ENCODE measurements around the gene OR10V1. TPM values are rescaled to one million over a fixed set of nuclear protein-coding genes. Genes with fewer than 3 reads are reported as not detected.

The OR10V1 gene
- total and polyA plus RNA-seq, 8 donors = not detected

DNA sequence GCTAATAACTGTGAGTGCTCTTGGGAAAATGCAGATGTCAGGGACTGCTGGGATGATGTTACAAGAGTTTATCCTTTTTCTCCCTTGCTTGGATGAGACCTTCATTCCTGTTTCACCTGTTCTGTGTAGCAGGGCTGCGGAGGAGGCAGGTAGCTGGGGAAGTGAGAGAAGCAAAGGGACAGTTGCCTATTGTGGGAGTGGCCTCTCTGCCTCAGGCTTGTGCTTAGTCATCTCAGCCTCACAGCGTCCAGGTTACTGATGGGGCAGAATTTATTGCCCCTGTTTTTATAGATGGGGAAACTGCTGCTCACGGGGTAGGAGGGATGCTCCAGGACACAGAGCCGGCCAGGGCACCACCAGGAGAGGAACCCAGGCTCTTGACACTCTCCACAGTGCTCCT, 43.2 kb upstream of the OR10V1 start:
- H3K36me3 ChIP-seq = no peaks in the 10 kb centered on the region
- peak overlapping the region in 1 of 2 donors; percentile 97 for H3K4me3 ChIP-seq
- H3K27ac ChIP-seq = peak overlapping the region; percentile 97 to 98
- ATAC-seq = peak; percentile 40
- peaks cover 4 to 42% of the 10 kb centered on the region in 2 donors for H3K4me1 ChIP-seq
- peak in 1 of 4 donors; percentile 54 for DNase-seq
- TF ChIP-seq, protein P1, sequence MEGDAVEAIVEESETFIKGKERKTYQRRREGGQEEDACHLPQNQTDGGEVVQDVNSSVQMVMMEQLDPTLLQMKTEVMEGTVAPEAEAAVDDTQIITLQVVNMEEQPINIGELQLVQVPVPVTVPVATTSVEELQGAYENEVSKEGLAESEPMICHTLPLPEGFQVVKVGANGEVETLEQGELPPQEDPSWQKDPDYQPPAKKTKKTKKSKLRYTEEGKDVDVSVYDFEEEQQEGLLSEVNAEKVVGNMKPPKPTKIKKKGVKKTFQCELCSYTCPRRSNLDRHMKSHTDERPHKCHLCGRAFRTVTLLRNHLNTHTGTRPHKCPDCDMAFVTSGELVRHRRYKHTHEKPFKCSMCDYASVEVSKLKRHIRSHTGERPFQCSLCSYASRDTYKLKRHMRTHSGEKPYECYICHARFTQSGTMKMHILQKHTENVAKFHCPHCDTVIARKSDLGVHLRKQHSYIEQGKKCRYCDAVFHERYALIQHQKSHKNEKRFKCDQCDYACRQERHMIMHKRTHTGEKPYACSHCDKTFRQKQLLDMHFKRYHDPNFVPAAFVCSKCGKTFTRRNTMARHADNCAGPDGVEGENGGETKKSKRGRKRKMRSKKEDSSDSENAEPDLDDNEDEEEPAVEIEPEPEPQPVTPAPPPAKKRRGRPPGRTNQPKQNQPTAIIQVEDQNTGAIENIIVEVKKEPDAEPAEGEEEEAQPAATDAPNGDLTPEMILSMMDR (IDR thresholded peaks at IDR 0.05) = no peak
- no peaks in the 10 kb centered on the region for H3K9me3 ChIP-seq
- intact Hi-C loops (cut with DNase I) = no loop called here
- no peaks in the 10 kb centered on the region for H3K27me3 ChIP-seq

DNA sequence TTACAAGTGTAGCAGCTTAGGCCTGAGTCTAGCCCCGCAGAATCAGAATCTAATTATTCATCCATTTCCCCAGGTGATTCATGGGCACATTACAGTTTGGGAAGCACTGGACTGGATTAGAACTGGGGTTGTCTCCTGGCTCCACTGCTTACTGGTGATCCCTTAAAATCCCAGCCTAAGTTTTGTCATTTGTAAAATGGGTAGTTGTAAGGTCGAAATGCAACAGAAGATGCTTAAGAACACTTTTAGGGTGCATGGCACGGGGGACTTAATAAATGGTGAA, 42.9 kb upstream of the OR10V1 start:
- Histone ChIP-seq H3K27ac (peak overlapping the region; percentile 97 to 98), H3K4me3 (peak overlapping the region in 1 of 2 donors; percentile 97), H3K4me1 (peaks cover 4 to 38% of the 10 kb centered on the region in 2 donors), H3K9me3 (no peaks in the 10 kb centered on the region), H3K36me3 (no peaks in the 10 kb centered on the region), H3K27me3 (no peaks in the 10 kb centered on the region)
- ATAC-seq = no peak
- intact Hi-C loops (cut with DNase I) = no loop called here
- no peak for DNase-seq
- TF ChIP-seq, protein P1 (IDR thresholded peaks at IDR 0.05) = no peak

DNA sequence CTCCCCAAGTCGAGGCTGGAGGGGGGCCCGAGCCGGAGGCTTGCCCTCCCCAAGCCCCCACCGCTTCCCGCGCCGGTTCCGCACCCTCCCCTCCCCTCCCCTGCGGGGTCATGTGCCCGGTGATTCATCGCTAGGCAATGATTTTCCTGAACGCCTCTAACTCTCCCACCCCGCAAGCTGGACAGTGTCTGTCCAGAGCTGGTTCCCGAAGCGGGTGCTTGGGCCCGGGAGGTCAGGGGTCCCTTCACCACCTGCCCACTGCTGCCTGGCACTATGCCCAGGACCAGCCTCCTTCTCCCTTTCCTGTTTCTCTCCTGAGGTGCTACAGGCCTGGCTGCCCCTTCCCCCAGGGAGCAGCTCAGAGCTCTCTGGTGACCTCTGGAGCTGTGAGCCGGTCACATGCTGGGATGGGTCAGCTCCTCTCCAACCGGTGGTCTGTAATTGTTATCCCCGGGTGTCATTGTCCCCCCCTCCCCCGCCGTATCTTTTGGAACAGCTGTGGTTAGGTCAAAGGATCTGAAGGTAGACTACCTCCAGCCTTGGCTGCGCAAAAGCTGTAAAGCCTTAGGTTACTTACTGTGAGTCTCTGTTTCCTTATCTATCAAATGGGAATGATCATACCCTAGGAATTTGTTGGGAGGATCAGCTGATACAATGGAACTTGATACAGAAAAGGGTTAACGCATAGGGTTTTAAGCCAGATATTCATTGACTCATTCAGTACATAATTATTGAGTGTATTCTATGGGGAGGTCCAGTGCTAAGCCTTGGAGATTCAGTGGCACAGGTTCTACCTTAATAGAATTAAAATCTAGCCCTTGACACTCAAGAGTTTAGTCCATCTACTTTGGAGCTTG, 42.3 kb upstream of the OR10V1 start:
- peak; percentile 26 to 94 (median 72) for DNase-seq
- Histone ChIP-seq H3K9me3 (no peaks in the 10 kb centered on the region), H3K27ac (peak overlapping the region; percentile 97 to 98), H3K4me3 (peak overlapping the region; percentile 94 to 97), H3K4me1 (peaks cover 4 to 33% of the 10 kb centered on the region in 2 donors), H3K36me3 (no peaks in the 10 kb centered on the region), H3K27me3 (no peaks in the 10 kb centered on the region)
- TF ChIP-seq, protein P1 (IDR thresholded peaks at IDR 0.05) = no peak
- peak; percentile 81 for ATAC-seq
- intact Hi-C loops (cut with DNase I) = loop anchor here in 1 of 2 donors (2.0 kb wide), 1 partner anchor 47 kb away; no protein-coding TSS in a partner anchor

DNA sequence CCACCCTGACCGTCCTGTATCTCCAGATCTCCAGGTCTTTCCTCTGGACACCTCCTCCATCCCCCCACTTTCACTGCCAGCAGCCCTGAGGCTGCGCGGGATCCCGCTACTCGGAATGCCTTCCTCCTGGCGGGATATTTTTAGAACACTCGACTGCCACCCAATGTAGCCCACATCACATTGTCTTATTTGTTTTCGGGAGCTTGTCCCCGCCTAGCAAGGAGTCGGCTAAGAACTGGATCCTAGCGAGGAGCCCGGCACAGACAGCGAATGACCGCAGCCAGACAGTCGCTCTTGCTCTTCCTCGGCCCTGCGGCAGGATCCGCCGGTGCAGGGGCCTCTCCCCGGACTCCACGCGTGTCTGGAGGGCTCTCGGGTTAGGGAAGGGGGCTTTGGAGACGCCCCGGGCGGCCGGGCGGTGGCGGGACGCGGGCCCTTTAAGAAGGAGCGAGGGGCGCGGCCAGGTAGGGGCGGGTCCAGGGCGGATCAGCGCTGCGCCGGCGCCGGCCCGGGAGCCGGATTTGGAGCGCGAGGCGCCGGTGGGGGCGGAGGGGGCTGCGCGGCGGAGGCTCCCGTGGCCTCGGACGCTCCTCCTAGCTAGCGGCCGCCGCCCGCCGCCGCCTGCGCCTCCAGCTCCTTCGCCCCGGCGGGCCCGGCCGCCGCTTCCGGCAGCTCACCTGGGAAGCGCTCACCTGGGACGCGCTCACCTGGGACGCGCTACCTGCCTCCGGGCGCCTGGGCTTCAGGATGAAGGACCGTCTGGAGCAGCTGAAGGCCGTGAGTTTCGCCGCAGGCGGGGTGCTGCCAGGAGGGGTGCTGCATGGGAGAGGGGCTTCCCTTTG, 41.4 kb upstream of the OR10V1 start, which contains the start of gene STX3:
TSS of gene STX3 (plus strand) at position 518 of the 842 bp plus-strand sequence. CDS start at position 748, 230 bp downstream.
- Histone ChIP-seq H3K27me3 (no peaks in the 10 kb centered on the region), H3K4me3 (peak within 1 kb of the TSS; percentile 94 to 97), H3K27ac (peak within 1 kb of the TSS; percentile 97 to 98), H3K36me3 (no peaks in the 10 kb centered on the region), H3K4me1 (peaks cover 4 to 32% of the 10 kb centered on the region in 2 donors), H3K9me3 (no peaks in the 10 kb centered on the region)
- TF ChIP-seq, protein P1 (IDR thresholded peaks at IDR 0.05) = no peak
- intact Hi-C loops (cut with DNase I) = loop anchor here in 1 of 2 donors (2.0 kb wide), 1 partner anchor 48 kb away; no protein-coding TSS in a partner anchor
- peak; percentile 87 for ATAC-seq
- peak; percentile 33 to 96 (median 68) for DNase-seq
